Skeletal muscle tissue (tissue), 4 donors: ENCODE data around the gene WNK2. TPM values are rescaled to one million over a fixed set of nuclear protein-coding genes. Genes with fewer than 3 reads are reported as not detected.
"Not testable (repeated sequence)": the region's sequence is repeated elsewhere in the genome, so short reads cannot be mapped to it uniquely, and the experiment has no call there.

ENCODE experiments used
- H3K27ac ChIP-seq: one replicate; pipeline ENCODE4 v1.7.0; 2013; ENCODE audit warnings: mild to moderate bottlenecking, low read depth, low read length, inconsistent platforms
- H3K27me3 ChIP-seq, 3 donors: one replicate each; pipeline ENCODE4 v1.7.0; 2013; ENCODE audit warnings: low read length in 3 of 3; ENCODE audit not compliant: control insufficient read depth in 3 of 3, insufficient read depth in 3 of 3
- H3K36me3 ChIP-seq, 3 donors: one replicate each; pipeline ENCODE4 v1.7.0; 2013; ENCODE audit warnings: low read length in 3 of 3; ENCODE audit not compliant: control insufficient read depth in 3 of 3, insufficient read depth in 3 of 3
- H3K4me1 ChIP-seq, 3 donors: one replicate each; pipeline ENCODE4 v1.7.0; 2013; ENCODE audit warnings: low read length in 3 of 3, mild to moderate bottlenecking in 3 of 3; ENCODE audit not compliant: control insufficient read depth in 3 of 3, insufficient read depth in 3 of 3
- H3K4me3 ChIP-seq, 3 donors: one replicate each; pipeline ENCODE4 v1.7.0; 2013; ENCODE audit warnings: low read length in 3 of 3
- H3K9ac ChIP-seq, 3 donors: one replicate each; pipeline ENCODE4 v1.7.0; 2013; ENCODE audit warnings: low read length in 3 of 3, mild to moderate bottlenecking in 3 of 3, moderate library complexity in 2 of 3, low read depth in 1 of 3
- H3K9me3 ChIP-seq, 3 donors: one replicate each; pipeline ENCODE4 v1.7.0; 2013; ENCODE audit warnings: low read length in 3 of 3; ENCODE audit not compliant: control insufficient read depth in 3 of 3
- total RNA-seq: library from RNA; depleted of rRNA; stranded (reverse); fragments of >200 nt; gene quantifications from one replicate; pipeline ENCODE4 v1.2.3, GENCODE V29; 2014
- donor health status: Osteomylitis.

Gene WNK2
- total RNA-seq, 1 donor from 2014 or later, result 4.7 TPM

GRCh38 chr9:93319992-93320500 lies 136.1 kb downstream of the WNK2 start:
- Histone ChIP-seq H3K27me3 (peaks cover 0 to 3% (median 0%) of the 10 kb centered on the region in 3 donors), H3K9me3 (no peaks in the 10 kb centered on the region), H3K27ac (no peak overlapping the region), H3K4me1 (no peaks in the 10 kb centered on the region), H3K9ac (no peak overlapping the region), H3K4me3 (no peak overlapping the region), H3K36me3 (peaks cover 0 to 6% (median 3%) of the 10 kb centered on the region in 3 donors)

- Histone ChIP-seq H3K4me3 (no peak overlapping the region), H3K27ac (no peak overlapping the region), H3K36me3 (peaks cover 0 to 6% (median 3%) of the 10 kb centered on the region in 3 donors), H3K27me3 (peaks cover 0 to 3% (median 0%) of the 10 kb centered on the region in 3 donors), H3K9me3 (no peaks in the 10 kb centered on the region), H3K4me1 (no peaks in the 10 kb centered on the region), H3K9ac (no peak overlapping the region)
Measured at GRCh38 chr9:93320591-93321219, 136.8 kb downstream of the WNK2 start.

GRCh38 chr9:93321220-93321610 lies 137.3 kb downstream of the WNK2 start:
- Histone ChIP-seq H3K4me1 (no peaks in the 10 kb centered on the region), H3K9ac (no peak overlapping the region), H3K4me3 (no peak overlapping the region), H3K27ac (no peak overlapping the region), H3K36me3 (peaks cover 0 to 6% (median 3%) of the 10 kb centered on the region in 3 donors), H3K27me3 (peaks cover 0 to 3% (median 0%) of the 10 kb centered on the region in 3 donors), H3K9me3 (no peaks in the 10 kb centered on the region)

DNA sequence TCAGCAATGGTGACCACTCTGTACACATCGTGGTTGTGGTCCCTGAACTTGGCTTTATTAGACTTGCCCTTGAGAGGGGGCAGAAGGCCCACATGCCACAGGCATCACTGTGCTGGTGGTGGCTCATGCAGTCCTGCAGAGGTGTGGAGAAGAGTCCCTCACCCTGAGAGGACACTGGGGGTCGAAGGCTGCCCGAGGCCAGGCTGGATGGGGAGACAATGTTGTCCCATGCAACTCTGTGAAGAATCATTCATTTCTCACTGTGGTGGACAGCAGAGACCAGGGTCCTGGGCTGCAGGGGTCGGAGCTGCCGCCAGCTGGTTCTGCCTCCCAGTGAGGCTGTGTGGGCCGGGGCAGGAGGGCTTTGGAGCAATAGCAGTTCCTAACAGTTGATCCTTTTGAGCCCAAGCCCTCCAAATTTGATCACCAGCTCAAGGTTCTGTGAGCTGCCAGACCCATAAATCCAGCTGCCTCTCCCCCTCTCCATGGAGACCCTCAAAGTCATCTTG lies 139.6 kb downstream of the WNK2 start:
- not testable (repeated sequence) for H3K27me3 ChIP-seq, H3K27ac ChIP-seq, H3K4me1 ChIP-seq, H3K4me3 ChIP-seq, H3K9ac ChIP-seq, H3K9me3 ChIP-seq, H3K36me3 ChIP-seq

GRCh38 chr9:93324191-93324834 lies 140.4 kb downstream of the WNK2 start:
- peaks cover 0 to 2% (median 0%) of the 10 kb centered on the region in 3 donors for H3K36me3 ChIP-seq
- no peak overlapping the region for H3K27ac ChIP-seq
- no peak overlapping the region for H3K4me3 ChIP-seq
- no peaks in the 10 kb centered on the region for H3K9me3 ChIP-seq
- no peaks in the 10 kb centered on the region for H3K4me1 ChIP-seq
- no peak overlapping the region for H3K9ac ChIP-seq
- H3K27me3 ChIP-seq, result peaks cover 0 to 3% (median 0%) of the 10 kb centered on the region in 3 donors

DNA sequence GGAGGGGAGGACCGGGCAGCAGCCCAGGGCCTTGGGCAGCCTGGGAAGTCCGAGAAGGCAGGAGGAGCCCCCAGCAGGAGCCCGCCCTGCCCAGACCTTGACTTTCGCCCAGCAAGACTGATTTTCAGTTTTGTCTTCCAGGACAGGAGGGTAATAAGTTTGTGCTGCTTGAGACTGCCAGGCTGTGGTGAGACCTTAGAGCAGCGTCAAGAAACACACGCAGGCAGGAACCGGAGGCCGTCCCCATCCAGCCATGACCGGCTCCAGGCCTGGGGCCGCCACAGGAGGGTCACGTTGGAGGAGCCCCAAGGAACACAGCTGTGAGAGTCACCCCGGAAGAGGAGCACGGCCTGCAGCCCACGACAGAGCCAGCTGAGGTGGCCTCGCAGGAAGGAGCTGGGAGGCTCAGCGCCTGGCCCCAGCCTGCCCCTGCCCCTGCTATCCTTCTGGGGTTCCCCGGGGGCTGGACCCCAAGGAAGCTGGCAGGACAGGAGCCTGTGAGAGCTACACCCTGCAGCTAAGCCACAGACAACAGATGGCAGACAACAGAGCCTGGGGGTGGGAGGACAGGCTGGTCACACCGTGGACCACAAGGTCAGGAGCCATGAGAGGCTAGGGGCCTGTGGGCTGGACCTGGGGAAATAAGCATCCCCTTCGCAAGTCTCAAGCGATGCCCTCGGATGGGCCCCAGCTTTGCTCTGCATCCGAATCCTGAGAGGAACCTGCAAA lies 141.5 kb downstream of the WNK2 start:
- Histone ChIP-seq H3K27me3 (peaks cover 0 to 3% (median 0%) of the 10 kb centered on the region in 3 donors), H3K27ac (no peak overlapping the region), H3K36me3 (peaks cover 0 to 2% (median 0%) of the 10 kb centered on the region in 3 donors), H3K9me3 (no peaks in the 10 kb centered on the region), H3K4me1 (no peaks in the 10 kb centered on the region), H3K4me3 (no peak overlapping the region), H3K9ac (no peak overlapping the region)

GRCh38 chr9:93326056-93326455 lies 142.1 kb downstream of the WNK2 start:
- H3K27me3 ChIP-seq, result peaks cover 0 to 3% (median 0%) of the 10 kb centered on the region in 3 donors
- H3K4me1 ChIP-seq, result no peaks in the 10 kb centered on the region
- no peak overlapping the region for H3K4me3 ChIP-seq
- H3K9ac ChIP-seq, result no peak overlapping the region
- no peak overlapping the region for H3K27ac ChIP-seq
- H3K36me3 ChIP-seq, result peaks cover 0 to 2% (median 0%) of the 10 kb centered on the region in 3 donors
- H3K9me3 ChIP-seq, result no peaks in the 10 kb centered on the region

DNA sequence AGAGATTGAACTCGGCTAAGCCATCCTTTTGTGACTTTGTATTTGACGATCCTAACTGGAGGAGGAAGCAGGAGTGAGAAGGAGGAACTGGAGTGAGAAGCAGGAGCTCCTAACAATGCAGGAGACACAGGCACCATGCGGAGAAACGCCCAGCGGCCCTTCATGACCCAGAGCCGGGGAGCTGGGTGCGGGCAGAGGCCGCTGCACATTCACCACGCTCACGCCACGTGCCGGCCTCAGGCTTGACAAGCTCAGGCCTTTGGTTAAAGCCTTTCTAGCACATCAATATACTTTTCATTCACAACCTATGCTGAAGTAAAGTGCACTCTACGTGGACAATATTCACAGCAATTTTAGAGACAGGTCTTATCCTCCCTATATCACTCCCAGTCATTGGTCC lies 142.7 kb downstream of the WNK2 start:
- Histone ChIP-seq H3K4me3 (no peak overlapping the region), H3K9me3 (no peaks in the 10 kb centered on the region), H3K4me1 (no peaks in the 10 kb centered on the region), H3K9ac (no peak overlapping the region), H3K27me3 (peaks cover 0 to 3% (median 0%) of the 10 kb centered on the region in 3 donors), H3K36me3 (no peaks in the 10 kb centered on the region), H3K27ac (no peak overlapping the region)

GRCh38 chr9:93329629-93330280 lies 145.8 kb downstream of the WNK2 start:
- no peaks in the 10 kb centered on the region for H3K36me3 ChIP-seq
- no peaks in the 10 kb centered on the region for H3K4me1 ChIP-seq
- H3K4me3 ChIP-seq, result no peak overlapping the region
- no peak overlapping the region for H3K9ac ChIP-seq
- H3K27ac ChIP-seq, result no peak overlapping the region
- H3K27me3 ChIP-seq, result no peaks in the 10 kb centered on the region
- H3K9me3 ChIP-seq, result no peaks in the 10 kb centered on the region
